AML-193 (cell line): ENCODE data around the gene FSTL4.

Experiments
- DNase-seq, 2 experiments: peaks; one replicate each; lab custom pipeline; 2025; lab: John Stamatoyannopoulos, UW

The FSTL4 gene

GRCh38 chr5:133512896-133513295 is 99.4 kb downstream of the FSTL4 start:
- DNase-seq: no peak

- no peak for DNase-seq
These were observed 100.6 kb downstream of the FSTL4 start for GRCh38 chr5:133511653-133512235.

- DNase-seq: no peak
These were observed 101.6 kb downstream of the FSTL4 start for GRCh38 chr5:133510634-133511262.

- no peak for DNase-seq
These were observed 102.6 kb downstream of the FSTL4 start for GRCh38 chr5:133509742-133510079.

GRCh38 chr5:133508845-133509741 is 103.2 kb downstream of the FSTL4 start:
- no peak for DNase-seq

DNA sequence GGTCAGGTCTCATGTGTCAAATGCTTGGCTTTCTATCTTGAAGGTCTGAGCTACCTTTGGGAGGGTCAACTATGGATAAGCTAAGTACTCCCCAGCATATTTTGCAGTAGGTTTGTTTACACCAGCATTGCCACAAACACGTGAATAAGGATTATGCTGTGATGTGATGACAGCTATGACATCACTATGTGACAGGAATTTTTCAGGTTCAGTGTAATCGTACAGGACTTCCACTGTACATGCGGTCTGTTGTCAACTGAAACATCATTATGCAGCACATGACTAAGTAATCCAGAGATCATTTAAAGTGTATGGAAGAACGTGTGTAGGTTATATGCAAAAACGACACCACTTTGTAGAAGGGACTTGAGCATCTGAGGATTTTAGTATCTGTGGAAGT is 104.0 kb downstream of the FSTL4 start:
- DNase-seq: no peak

GRCh38 chr5:133506181-133506580 is 106.2 kb downstream of the FSTL4 start:
- DNase-seq: no peak

GRCh38 chr5:133503511-133503910 is 108.8 kb downstream of the FSTL4 start:
- no peak for DNase-seq

DNA sequence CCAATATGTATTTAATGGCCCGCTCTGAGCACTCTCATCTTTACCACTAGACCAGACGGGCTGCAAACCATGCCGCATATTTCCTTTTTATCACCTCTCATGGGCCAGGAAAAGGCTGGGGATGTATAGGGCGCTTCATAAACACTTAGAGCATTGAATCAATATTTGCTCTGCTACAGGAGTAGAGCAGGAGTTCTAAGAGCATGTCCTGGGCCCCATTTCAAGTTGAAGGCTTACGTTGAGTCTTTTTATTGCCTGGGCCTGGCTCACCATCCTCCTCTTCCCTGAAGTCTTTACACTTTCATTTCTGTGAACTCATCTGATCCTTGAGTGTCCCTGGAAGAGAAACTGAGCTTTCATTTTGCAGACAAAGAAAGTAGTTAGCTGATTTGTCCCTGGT is 112.4 kb downstream of the FSTL4 start:
- DNase-seq: no peak

GRCh38 chr5:133497608-133498348 is 114.6 kb downstream of the FSTL4 start:
- no peak for DNase-seq

GRCh38 chr5:133496631-133497030 is 115.7 kb downstream of the FSTL4 start:
- no peak for DNase-seq

DNA sequence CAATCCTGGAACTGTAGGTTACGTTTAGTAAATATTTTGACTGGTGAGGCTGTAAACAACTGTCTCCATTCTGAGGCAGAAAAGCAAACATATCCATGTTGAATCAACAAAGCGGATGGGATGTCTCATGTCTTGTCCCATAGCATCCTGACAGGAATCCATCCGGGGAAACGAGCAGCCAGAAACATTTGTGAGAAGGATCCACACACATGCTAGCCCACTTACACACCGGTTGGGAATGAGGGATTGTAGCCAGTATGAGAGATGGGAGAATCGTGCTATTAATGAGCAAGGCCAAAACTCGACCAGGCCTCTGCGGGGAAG is 117.5 kb downstream of the FSTL4 start:
- no peak for DNase-seq

- DNase-seq: no peak
These were observed 118.0 kb downstream of the FSTL4 start for GRCh38 chr5:133494232-133494922.

DNA sequence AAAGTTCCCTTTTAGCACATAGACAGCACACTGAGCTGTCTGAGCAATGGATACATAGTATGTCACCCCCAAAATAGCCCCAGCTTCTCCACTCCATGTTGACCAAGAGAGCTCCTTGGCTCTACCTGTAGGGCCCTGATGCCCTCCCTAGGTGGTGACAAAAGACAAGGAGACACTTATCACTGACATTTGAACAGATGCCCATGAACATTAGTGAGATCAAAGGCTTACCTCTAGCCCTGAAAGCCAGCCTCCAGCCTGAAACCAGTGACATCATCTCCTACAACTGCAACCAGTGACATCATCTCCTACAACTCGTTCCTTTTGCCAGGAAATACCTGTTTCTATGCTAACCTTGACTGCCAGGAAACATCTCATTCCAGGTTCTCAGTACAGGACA is 122.7 kb downstream of the FSTL4 start:
- DNase-seq: no peak

DNA sequence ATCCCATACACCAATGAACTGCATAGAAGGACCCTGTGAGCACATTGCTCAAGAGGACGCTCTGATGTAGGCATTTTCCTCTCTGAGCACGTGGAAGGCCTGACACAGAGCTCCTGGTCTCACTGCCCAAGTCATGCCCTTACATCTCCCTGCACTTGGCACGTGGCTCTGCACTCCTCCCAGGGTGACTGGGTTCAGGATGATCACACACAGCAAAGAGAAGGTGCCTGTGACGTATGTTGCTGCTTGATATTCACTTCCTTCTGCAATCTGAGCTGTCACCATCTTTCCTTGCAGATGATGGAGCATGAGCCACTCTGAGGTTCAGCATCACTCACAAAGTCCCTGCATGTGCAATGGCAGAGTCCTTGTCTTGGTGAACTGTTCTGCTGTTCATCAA is 125.2 kb downstream of the FSTL4 start:
- DNase-seq: no peak

DNA sequence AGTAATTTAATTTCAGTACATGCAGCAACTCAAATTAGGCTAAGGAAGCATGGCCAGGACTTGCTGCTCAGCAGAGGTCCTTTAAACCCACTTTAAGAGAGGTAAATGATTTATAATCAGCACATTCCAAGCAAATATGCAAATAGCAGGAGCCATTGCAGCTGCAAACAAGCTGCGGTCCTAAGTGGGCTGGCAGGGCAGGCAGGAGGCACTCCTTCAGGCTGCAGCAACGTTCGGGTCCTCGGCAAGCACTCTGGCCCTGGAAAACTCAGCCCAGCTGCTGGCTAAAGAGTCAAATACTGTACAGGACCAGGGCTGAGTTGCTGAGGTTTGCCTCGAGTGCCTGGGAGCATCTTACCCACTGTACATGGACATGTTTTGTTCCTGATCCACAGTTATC is 126.9 kb downstream of the FSTL4 start:
- DNase-seq: no peak

DNA sequence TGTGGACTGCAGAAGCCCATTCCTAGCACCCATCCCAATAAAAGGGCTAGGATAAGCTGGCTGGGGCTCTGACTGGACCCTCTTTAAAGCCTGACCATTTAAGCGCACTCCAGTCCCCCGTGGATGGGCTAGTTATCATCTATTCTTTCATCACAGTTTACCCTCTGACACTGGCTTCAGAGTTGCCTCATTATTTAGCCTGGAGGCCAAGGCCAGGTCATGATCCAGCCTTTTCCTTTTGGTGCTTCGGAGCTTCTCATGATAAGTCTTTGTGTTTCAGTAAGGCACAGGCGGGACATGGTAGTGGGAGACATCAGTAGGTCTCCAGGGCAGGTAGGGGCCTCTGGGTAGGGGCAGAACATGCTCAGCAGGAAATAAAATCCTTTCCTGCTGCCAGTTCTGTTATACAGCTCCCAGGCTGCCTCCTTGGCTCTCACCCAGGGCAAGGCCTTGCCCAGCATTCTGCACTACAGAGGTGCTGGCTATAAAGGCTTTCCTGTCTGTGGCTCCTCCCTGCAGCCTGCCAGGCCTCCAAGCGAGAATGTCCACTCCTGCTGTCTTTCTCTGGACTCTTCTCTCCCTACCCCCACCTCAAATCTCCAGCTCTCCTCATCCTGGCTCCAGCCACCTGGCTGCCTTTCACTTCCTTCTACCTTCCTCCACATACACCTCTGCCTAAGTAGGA is 128.8 kb downstream of the FSTL4 start:
- DNase-seq: no peak

DNA sequence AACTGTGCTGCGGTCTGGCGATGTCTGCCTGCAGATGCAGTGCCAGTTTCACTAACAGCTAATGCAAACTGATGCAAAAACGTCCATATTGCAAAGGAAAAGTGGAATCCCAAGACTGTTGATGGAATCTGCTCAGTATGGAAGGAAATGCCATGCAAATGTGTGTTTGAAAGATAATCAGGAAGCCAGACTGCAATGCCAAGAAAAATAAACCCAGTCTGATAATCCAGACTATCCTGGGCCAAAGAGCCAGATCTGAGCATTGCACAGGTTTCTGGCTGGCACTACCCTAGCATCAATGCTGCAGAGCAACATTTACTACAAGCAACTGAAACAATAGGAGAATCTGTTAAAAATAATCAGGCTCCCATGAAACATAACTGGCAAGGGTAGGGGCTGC is 130.3 kb downstream of the FSTL4 start:
- no peak for DNase-seq

GRCh38 chr5:133480866-133481265 is 131.5 kb downstream of the FSTL4 start:
- DNase-seq: no peak

DNA sequence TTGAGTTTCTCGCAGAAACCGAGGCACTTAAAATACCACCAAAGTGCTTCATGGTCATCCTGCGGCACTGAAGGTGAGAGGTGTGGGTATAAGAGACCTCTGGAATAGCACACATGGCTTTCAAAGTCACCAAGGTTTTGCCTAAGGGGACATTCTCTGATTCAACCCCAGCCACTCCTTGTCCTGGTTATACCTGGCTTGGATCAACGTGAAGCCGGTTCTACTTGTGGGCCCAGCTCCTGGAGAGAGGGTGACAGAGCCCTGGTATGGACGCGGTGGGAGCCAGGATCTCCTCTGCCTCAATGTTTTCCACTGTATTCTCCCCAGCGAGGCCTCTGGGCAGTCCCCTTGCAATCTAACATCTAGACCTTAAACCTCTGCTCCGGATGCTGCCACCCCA is 132.0 kb downstream of the FSTL4 start:
- DNase-seq: no peak

DNA sequence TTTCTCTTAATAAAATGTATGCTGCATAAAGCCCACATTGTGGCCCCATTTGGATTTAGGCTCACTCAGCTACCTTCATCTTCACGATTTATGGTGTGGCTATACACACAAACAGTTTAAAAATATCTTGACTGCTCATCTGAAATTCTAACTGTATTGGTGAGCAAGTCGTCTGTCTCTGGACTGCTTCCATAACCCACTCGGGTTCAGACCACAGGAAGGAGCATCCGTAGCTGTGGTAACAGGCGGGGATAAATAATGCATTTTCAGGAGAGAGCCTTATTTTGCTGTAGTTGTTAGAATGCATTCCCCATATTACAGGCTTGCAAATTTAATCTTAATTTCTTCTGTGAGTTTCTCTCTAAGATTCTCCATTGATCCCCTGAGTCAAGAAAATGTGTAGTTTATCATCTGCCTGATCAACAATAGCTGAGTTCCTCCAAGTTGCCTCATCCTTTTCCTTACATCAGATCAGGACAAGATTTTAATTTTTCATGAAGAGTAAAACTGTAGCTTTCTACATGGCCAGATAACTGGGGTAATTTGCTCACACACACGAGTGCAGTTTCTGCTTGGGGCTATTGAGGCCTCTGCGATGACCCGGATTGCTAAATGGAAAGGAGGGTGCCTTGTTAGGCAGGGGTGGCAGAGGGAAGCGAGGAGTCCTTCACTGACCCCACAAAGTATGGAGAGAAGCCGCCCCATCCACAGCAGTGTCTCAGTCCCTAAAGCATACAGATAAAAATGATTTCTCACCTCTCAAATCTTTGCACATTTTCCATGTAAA is 133.9 kb downstream of the FSTL4 start:
- no peak for DNase-seq
